DOHH2 (cell line): ENCODE measurements around the gene KCNK7.

Experiments used
- H3F3A ChIP-seq: fragments of 200-600 bp; sonication (generic), shearing (Covaris generic); 2 replicates; pipeline ENCODE4 v1.6.0; 2016; ENCODE audit warnings: antibody characterized with exemption, mild to moderate bottlenecking; ENCODE audit not compliant: control insufficient read depth, insufficient read depth
- H3K27ac ChIP-seq: fragments of 200-600 bp; sonication (generic); 2 replicates; pipeline ENCODE4 v1.5.1; 2014; ENCODE audit warnings: low read depth, mild to moderate bottlenecking, low read length, moderate library complexity
- H3K27me3 ChIP-seq: fragments of 200-600 bp; sonication (generic); 2 replicates; pipeline ENCODE4 v1.6.1; 2014; ENCODE audit warnings: mild to moderate bottlenecking, low read length, mixed read lengths; ENCODE audit not compliant: control insufficient read depth
- H3K36me3 ChIP-seq: fragments of 200-600 bp; sonication (generic); 2 replicates; pipeline ENCODE4 v1.6.1; 2014; ENCODE audit warnings: mild to moderate bottlenecking, low read length, moderate library complexity, mixed read lengths; ENCODE audit not compliant: control insufficient read depth
- H3K4me1 ChIP-seq: fragments of 200-600 bp; sonication (generic); 2 replicates; pipeline ENCODE4 v1.6.1; 2014; ENCODE audit warnings: mild to moderate bottlenecking, low read length, mixed read lengths; ENCODE audit not compliant: control insufficient read depth
- H3K4me2 ChIP-seq: fragments of 200-600 bp; sonication (generic); 2 replicates; pipeline ENCODE4 v1.6.0; 2014; ENCODE audit warnings: mild to moderate bottlenecking, low read length, moderate library complexity
- H3K4me3 ChIP-seq: fragments of 200-600 bp; sonication (generic); 2 replicates; pipeline ENCODE4 v1.5.1; 2014; ENCODE audit warnings: mild to moderate bottlenecking, low read length, mixed read lengths
- H3K79me2 ChIP-seq: fragments of 200-600 bp; sonication (generic); 2 replicates; pipeline ENCODE4 v1.6.1; 2014; ENCODE audit warnings: mild to moderate bottlenecking, low read length, mixed read lengths; ENCODE audit not compliant: control insufficient read depth
- H3K9me2 ChIP-seq: fragments of 200-600 bp; sonication (generic); replicated peaks from 2 replicates; pipeline ENCODE4 v1.6.1; 2014; ENCODE audit warnings: mild to moderate bottlenecking, low read length, mixed read lengths; ENCODE audit not compliant: control insufficient read depth
- H3K9me3 ChIP-seq: fragments of 200-600 bp; sonication (generic); 2 replicates; pipeline ENCODE4 v1.6.1; 2014; ENCODE audit warnings: antibody characterized with exemption, low read length, mixed read lengths; ENCODE audit not compliant: control insufficient read depth, insufficient read depth
- H4K20me1 ChIP-seq: fragments of 200-600 bp; sonication (generic); 2 replicates; pipeline ENCODE4 v1.6.0; 2014; ENCODE audit warnings: low read depth, mild to moderate bottlenecking, antibody characterized with exemption, low read length, moderate library complexity; ENCODE audit not compliant: control insufficient read depth, insufficient read depth
- EZH2phosphoT487 ChIP-seq: fragments of 200-600 bp; sonication (generic); IDR thresholded peaks from 2 replicates; pipeline ENCODE4 v1.6.1; 2017; ENCODE audit warnings: borderline replicate concordance, mild to moderate bottlenecking, antibody characterized with exemption, low read length, moderate library complexity, mixed read lengths
- TF ChIP-seq, protein P1 (sequence below): fragments of 200-600 bp; sonication (generic); IDR thresholded peaks from one replicate; pipeline ENCODE4 v1.5.1; 2014; ENCODE audit warnings: antibody characterized with exemption, mild to moderate bottlenecking, low read depth, low read length; ENCODE audit not compliant: poor library complexity, severe bottlenecking

Gene KCNK7

DNA sequence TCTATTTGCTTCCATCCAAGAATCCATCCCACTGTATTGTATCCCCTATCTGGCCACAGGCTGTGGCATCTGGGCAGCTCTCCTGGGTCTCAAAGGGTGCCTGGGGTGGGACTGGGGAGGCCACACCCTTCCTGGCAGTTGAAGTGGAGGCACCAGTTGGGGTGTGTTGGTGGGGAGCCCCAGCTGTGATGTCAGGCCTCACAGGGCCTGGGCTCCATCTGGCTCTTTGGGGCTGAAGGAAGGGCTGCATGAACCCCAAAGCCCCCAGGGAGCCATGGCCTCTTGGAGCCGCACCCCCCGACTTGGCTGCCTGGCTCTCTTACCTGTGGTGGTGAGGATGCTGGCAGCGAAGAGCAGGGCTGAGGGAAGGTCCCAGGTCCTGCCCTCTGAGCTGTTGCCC lies 469 bp downstream of the KCNK7 start:
- no peaks in the 10 kb centered on the region for H3K9me2 ChIP-seq
- H3K36me3 ChIP-seq = peaks cover 10% of the 10 kb centered on the region
- H3K27ac ChIP-seq = no peak overlapping the region
- H3K27me3 ChIP-seq = no peaks in the 10 kb centered on the region
- no peak for TF ChIP-seq EZH2phosphoT487
- TF ChIP-seq, protein P1, sequence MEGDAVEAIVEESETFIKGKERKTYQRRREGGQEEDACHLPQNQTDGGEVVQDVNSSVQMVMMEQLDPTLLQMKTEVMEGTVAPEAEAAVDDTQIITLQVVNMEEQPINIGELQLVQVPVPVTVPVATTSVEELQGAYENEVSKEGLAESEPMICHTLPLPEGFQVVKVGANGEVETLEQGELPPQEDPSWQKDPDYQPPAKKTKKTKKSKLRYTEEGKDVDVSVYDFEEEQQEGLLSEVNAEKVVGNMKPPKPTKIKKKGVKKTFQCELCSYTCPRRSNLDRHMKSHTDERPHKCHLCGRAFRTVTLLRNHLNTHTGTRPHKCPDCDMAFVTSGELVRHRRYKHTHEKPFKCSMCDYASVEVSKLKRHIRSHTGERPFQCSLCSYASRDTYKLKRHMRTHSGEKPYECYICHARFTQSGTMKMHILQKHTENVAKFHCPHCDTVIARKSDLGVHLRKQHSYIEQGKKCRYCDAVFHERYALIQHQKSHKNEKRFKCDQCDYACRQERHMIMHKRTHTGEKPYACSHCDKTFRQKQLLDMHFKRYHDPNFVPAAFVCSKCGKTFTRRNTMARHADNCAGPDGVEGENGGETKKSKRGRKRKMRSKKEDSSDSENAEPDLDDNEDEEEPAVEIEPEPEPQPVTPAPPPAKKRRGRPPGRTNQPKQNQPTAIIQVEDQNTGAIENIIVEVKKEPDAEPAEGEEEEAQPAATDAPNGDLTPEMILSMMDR = no peak
- H3K79me2 ChIP-seq = no peaks in the 10 kb centered on the region
- no peak overlapping the region for H3K4me2 ChIP-seq
- H3K4me1 ChIP-seq = no peaks in the 10 kb centered on the region
- H3F3A ChIP-seq = no peaks in the 10 kb centered on the region
- no peaks in the 10 kb centered on the region for H3K9me3 ChIP-seq
- no peak overlapping the region for H3K4me3 ChIP-seq
- no peaks in the 10 kb centered on the region for H4K20me1 ChIP-seq

DNA sequence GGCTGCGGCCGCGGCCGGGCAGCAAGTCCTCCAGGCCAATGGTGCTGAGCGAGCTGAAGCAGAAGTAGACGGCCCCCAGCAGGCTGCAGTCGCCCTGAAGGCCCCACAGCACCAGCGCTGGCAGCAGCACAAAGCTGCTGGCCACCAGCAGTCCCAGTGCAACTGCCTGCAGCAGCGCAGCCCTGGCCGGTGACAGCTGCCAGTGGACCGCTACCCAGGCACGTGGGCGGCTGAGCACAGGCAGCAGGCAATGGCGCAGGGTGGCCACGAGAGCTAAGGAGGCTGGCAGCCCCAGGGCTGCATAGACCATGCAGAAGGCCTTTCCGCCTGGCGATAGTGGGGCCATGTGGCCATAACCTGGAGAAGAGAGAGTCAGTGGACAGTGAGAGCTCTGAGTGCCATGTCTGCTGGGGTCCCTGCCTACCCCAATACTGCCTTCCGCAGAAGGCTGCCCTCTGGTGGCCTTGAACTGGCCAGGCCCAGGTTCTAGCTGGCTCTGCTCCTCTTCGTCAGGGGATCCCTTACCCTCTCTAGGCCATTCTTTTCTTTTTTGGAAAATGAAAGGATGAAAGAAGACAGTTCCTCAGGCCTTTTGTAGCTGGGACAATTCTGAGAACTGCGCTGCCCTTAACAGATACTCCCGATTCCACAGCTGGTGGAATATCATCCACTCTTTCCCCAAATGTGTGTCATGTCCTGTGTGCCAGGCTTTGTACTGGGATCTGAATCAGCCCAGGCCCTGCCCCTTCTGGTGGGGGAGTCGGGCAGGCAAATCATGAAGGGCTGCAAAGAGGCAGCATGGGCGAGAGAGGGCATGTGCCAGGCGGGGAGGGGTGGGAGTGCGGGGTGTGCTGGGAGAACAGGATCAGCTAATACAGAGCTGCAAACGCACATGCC lies 1.8 kb downstream of the KCNK7 start:
- Histone ChIP-seq H3K79me2 (no peaks in the 10 kb centered on the region), H3K4me2 (no peak overlapping the region), H3K4me1 (peaks cover 13% of the 10 kb centered on the region), H3K36me3 (peaks cover 12% of the 10 kb centered on the region), H3K27me3 (no peaks in the 10 kb centered on the region), H3F3A (no peaks in the 10 kb centered on the region), H3K9me2 (no peaks in the 10 kb centered on the region), H3K9me3 (no peaks in the 10 kb centered on the region), H4K20me1 (no peaks in the 10 kb centered on the region), H3K27ac (no peak overlapping the region), H3K4me3 (no peak overlapping the region)
- TF ChIP-seq EZH2phosphoT487 = no peak
- TF ChIP-seq, protein P1 = peak; percentile 86

DNA sequence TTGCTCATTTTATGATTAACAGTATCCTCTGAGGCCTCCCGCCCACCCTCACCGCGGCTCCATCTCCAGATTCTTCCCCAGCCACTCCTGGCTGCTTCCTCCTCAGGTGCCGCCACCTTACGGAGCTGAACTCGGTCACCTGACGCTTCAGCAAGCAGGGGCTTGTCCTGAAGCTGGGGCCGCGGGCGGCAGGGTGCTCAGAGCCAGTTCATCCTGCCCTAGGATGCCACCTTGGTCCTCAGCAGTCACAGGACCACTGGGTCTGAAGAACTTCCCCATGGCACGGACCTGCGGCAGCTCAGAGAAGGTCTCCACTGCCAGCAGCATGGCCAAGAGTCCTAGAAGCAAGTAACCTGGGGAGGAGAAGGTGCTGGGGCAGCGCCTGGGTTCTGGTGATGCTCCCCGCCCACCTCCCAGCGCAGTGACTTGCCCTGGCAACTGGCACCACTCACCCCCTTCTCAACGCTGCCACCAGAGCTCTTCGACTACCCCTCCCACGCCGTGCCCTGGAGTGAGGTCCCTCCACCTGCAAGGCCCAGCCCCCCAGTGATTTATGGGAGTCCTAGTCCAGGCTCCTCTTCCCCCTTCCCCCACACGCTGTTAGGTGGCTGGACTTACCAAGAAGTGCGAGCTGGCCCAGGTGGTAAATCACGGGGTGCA lies 2.6 kb downstream of the KCNK7 start:
- no peak overlapping the region for H3K27ac ChIP-seq
- H3K9me2 ChIP-seq = no peaks in the 10 kb centered on the region
- H3F3A ChIP-seq = no peaks in the 10 kb centered on the region
- no peak overlapping the region for H3K4me3 ChIP-seq
- TF ChIP-seq, protein P1 = no peak
- TF ChIP-seq EZH2phosphoT487 = no peak
- peaks cover 21% of the 10 kb centered on the region for H3K4me1 ChIP-seq
- no peaks in the 10 kb centered on the region for H3K27me3 ChIP-seq
- H3K4me2 ChIP-seq = no peak overlapping the region
- H3K9me3 ChIP-seq = no peaks in the 10 kb centered on the region
- H4K20me1 ChIP-seq = no peaks in the 10 kb centered on the region
- H3K36me3 ChIP-seq = peaks cover 5% of the 10 kb centered on the region
- H3K79me2 ChIP-seq = no peaks in the 10 kb centered on the region
